Measurements from ENCODE around the gene PLEKHG4B.
"Not testable (repeated sequence)": the region's sequence is repeated elsewhere in the genome, so short reads cannot be mapped to it uniquely, and the experiment has no call there.

The PLEKHG4B gene

DNA sequence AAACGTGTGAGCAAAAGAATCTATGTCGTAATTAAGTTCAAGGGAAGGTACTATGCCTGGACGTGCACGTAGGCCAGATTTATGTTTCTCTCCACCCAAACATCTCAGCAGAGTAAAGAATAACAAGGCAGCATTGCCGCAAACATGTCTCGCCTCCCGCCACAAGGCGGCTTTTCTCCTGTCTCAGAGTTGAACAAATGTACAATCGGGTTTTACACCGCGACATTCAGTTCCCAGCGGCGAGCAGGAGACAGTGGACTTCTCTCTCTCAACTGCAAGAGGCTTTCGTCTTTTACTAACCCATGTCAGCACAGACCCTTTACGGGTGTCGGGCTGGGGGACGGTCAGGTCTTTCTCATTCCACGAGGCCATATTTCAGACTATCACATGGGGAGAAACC, 105.1 kb downstream of the PLEKHG4B start:
- H3K27me3 ChIP-seq (ENCODE audit: control insufficient read depth in 1 of 2, insufficient read depth in 2 of 2, low read length in 2 of 2); H3K27ac ChIP-seq (ENCODE audit: low read length); H3K4me3 ChIP-seq (ENCODE audit: low read length in 2 of 2); H3K4me1 ChIP-seq (ENCODE audit: control insufficient read depth, insufficient read depth, low read length); H3K9me3 ChIP-seq (ENCODE audit: control insufficient read depth in 2 of 2, low read length in 2 of 2); H3K9ac ChIP-seq (ENCODE audit: low read length in 2 of 2); H3K36me3 ChIP-seq (ENCODE audit: control insufficient read depth in 2 of 2, insufficient read depth in 2 of 2, low read length in 2 of 2): not testable (repeated sequence)

DNA sequence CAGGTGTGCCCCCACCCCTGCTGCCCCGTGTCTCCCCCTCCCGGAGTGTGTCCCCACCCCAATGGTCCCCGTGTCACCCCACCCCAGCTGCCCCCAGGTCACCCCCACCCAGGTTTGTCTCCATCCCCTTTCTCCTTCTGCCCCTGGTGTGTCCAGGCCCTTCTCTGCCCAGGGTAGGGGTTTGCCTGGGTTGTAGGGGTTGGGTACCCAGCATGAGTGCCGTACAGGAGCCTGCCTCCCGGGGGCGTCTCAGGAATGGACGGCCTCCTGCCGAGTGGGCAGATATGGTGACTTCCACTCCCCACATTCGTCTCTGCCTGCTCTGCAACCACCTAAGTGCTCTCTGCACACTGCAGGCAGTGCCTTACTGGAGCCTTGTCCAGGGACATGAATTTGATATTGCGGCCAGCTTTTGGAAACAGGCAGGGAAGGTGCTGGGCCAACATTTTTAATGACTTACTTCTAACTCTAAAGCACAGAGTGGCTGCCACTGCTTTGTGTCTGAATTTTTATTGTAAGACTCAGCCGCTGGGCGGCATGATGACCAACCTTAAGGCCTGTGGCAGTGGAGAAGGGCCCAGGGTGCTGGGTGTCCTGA, 106.0 kb downstream of the PLEKHG4B start:
- no peaks in the 10 kb centered on the region for H3K4me1 ChIP-seq (ENCODE audit: control insufficient read depth, insufficient read depth, low read length)
- H3K9me3 ChIP-seq (ENCODE audit: control insufficient read depth in 2 of 2, low read length in 2 of 2): no peaks in the 10 kb centered on the region
- no peak overlapping the region for H3K9ac ChIP-seq (ENCODE audit: low read length in 2 of 2)
- H3K27ac ChIP-seq (ENCODE audit: low read length): no peak overlapping the region
- peaks cover 0 to 2% of the 10 kb centered on the region in 2 donors for H3K36me3 ChIP-seq (ENCODE audit: control insufficient read depth in 2 of 2, insufficient read depth in 2 of 2, low read length in 2 of 2)
- H3K4me3 ChIP-seq (ENCODE audit: low read length in 2 of 2): no peak overlapping the region
- H3K27me3 ChIP-seq (ENCODE audit: control insufficient read depth in 1 of 2, insufficient read depth in 2 of 2, low read length in 2 of 2): no peaks in the 10 kb centered on the region

DNA sequence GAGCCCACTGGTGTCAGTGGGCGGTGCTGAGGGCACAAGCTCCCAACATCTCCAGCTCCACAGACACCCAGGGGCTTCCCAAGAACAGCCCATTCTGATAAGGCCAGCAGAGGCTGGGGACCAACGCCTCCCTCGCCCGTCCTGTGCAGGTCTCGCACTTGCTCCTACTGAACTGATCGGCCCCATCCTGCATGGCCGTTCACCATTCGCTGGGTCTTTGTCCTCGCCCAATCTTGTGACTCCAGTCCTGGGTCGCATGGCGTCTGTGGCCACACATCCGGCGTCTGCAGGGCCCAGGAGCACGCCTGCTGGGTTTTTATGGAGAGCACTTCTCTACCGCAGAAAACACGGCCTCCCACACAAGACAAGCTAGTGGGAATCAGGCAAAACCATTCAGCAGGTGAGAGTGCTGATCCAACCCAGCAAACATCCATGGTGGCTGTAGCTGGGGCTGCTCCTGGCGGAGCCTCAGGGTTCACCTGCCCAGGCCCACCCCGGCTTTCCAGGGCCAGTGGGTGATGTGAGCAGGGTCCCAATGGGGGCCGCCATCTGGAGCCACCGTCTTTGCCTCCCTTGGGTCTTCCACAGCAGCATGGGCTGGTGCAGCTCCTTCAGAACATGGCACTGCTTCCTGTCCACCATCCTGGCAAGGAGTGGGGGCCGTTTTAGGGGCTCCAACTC, 106.7 kb downstream of the PLEKHG4B start:
- no peak overlapping the region for H3K4me3 ChIP-seq (ENCODE audit: low read length in 2 of 2)
- no peak overlapping the region for H3K27ac ChIP-seq (ENCODE audit: low read length)
- H3K9ac ChIP-seq (ENCODE audit: low read length in 2 of 2): no peak overlapping the region
- H3K9me3 ChIP-seq (ENCODE audit: control insufficient read depth in 2 of 2, low read length in 2 of 2): no peaks in the 10 kb centered on the region
- no peaks in the 10 kb centered on the region for H3K4me1 ChIP-seq (ENCODE audit: control insufficient read depth, insufficient read depth, low read length)
- peaks cover 6 to 7% of the 10 kb centered on the region in 2 donors for H3K36me3 ChIP-seq (ENCODE audit: control insufficient read depth in 2 of 2, insufficient read depth in 2 of 2, low read length in 2 of 2)
- H3K27me3 ChIP-seq (ENCODE audit: control insufficient read depth in 1 of 2, insufficient read depth in 2 of 2, low read length in 2 of 2): no peaks in the 10 kb centered on the region

DNA sequence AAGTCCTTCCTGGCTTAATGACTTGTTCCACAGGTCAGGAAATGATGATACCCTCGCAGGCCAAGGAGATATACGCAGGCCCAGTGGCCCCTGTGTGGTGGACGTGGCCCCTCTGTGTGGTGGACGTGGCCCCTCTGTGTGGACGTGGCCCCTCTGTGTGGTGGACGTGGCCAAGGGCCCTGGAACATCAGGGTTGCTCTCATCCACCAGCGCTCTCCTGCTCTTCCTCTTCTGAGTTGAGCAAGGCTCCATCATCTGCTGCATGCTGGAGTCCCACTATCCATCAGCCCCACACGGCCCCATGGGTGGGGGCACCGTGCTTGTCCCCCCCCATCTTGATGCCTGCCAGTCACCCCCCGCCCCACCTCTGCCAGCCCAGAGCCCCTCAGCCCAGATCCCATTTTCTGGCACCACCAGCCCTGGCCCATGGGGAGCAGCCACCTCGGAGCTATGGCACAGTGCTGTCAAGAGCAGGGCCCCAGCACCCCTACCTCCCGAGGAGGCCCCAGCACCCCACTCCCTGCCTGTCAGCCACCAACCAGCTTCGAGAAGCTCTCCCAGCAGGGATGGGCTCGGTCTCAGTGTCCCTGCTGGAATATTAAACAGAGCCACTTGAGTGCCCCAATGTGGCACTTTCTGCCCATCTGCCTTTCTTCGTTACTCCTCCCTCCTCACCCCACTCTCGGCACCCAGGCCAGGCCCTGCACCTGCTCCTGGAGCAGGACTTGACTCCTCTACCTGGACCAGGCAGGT, 107.4 kb downstream of the PLEKHG4B start:
- Histone ChIP-seq H3K27me3 (ENCODE audit: control insufficient read depth in 1 of 2, insufficient read depth in 2 of 2, low read length in 2 of 2) (no peaks in the 10 kb centered on the region), H3K4me1 (ENCODE audit: control insufficient read depth, insufficient read depth, low read length) (no peaks in the 10 kb centered on the region), H3K27ac (ENCODE audit: low read length) (no peak overlapping the region), H3K36me3 (ENCODE audit: control insufficient read depth in 2 of 2, insufficient read depth in 2 of 2, low read length in 2 of 2) (peaks cover 10 to 13% of the 10 kb centered on the region in 2 donors), H3K9me3 (ENCODE audit: control insufficient read depth in 2 of 2, low read length in 2 of 2) (no peaks in the 10 kb centered on the region), H3K4me3 (ENCODE audit: low read length in 2 of 2) (no peak overlapping the region), H3K9ac (ENCODE audit: low read length in 2 of 2) (no peak overlapping the region)

DNA sequence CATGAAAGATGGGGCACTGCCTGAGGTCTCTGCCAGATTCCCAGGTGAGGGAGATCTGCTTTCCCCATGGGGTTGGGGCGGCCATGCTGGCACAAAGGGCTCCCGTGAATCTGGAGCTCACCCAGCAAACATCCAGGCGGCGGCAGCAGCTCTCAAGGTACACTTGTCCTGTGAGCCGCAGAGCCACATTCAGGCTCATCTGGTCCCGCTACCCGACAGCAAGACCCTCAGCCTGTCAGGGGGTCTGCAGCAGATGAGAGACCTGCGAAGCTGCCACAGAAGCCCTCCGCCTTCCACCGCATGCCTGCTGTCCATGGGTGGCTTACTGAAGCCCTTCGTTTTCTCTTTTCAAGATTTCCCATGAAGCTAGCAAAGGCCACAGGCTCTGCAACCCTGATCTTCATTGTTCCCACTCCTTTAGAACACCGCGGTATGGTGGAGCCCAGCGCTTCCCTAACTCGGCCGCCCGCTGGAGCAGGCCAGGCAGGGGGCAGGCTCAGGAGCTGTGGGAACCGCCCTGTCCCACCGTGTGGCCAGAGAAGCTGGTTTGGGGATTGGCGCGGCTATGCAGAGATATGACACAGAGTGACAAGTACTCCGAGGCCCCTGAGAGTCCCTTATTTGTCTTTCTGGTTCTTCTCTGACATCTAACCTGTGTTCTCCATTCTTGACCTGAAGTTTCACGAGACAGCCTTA, 108.1 kb downstream of the PLEKHG4B start:
- peaks cover 16% of the 10 kb centered on the region in 2 donors for H3K36me3 ChIP-seq (ENCODE audit: control insufficient read depth in 2 of 2, insufficient read depth in 2 of 2, low read length in 2 of 2)
- no peaks in the 10 kb centered on the region for H3K4me1 ChIP-seq (ENCODE audit: control insufficient read depth, insufficient read depth, low read length)
- no peaks in the 10 kb centered on the region for H3K9me3 ChIP-seq (ENCODE audit: control insufficient read depth in 2 of 2, low read length in 2 of 2)
- no peak overlapping the region for H3K4me3 ChIP-seq (ENCODE audit: low read length in 2 of 2)
- no peak overlapping the region for H3K9ac ChIP-seq (ENCODE audit: low read length in 2 of 2)
- H3K27me3 ChIP-seq (ENCODE audit: control insufficient read depth in 1 of 2, insufficient read depth in 2 of 2, low read length in 2 of 2): no peaks in the 10 kb centered on the region
- no peak overlapping the region for H3K27ac ChIP-seq (ENCODE audit: low read length)

DNA sequence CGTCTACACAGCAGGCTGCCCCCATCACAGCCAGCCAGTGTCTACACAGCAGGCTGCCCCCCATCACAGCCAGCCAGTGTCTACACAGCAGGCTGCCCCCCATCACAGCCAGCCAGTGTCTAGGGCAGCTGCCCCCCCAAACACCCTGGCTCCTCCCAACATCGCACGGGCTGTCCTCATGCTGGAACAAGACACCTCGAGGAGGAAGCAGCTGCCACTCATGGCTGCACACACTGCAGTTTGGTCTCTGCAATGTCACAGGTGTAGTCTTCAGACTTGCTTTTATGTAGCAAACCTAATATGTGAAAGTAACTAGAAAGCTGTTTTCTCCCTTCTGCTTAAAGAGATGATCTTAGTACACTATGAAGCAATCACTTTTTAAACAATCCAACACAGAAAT, 109.0 kb downstream of the PLEKHG4B start:
- Histone ChIP-seq H3K4me1 (ENCODE audit: control insufficient read depth, insufficient read depth, low read length) (no peaks in the 10 kb centered on the region), H3K36me3 (ENCODE audit: control insufficient read depth in 2 of 2, insufficient read depth in 2 of 2, low read length in 2 of 2) (peaks cover 23 to 24% of the 10 kb centered on the region in 2 donors), H3K9ac (ENCODE audit: low read length in 2 of 2) (no peak overlapping the region), H3K27ac (ENCODE audit: low read length) (no peak overlapping the region), H3K9me3 (ENCODE audit: control insufficient read depth in 2 of 2, low read length in 2 of 2) (no peaks in the 10 kb centered on the region), H3K27me3 (ENCODE audit: control insufficient read depth in 1 of 2, insufficient read depth in 2 of 2, low read length in 2 of 2) (no peaks in the 10 kb centered on the region), H3K4me3 (ENCODE audit: low read length in 2 of 2) (no peak overlapping the region)

DNA sequence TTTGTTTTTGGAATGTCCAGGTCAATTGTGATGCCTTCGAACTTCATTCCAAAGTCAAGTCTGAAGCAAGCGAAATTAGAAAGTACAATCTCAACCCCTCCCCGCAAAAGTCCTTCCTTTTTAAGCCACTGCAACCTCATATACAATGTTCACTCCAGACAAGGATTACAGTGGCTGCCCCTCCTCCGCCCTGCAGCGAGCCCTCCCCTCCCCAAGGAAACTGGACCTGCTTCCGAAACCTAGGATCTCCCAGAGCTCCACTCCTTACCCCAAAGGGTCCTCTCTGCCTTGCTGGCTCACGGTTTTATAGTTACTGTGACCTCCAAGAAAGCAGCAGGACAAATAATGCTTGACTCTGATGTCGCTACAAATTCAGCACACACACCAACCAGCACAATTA, 109.7 kb downstream of the PLEKHG4B start:
- H3K4me1 ChIP-seq (ENCODE audit: control insufficient read depth, insufficient read depth, low read length): peaks cover 5% of the 10 kb centered on the region
- H3K9ac ChIP-seq (ENCODE audit: low read length in 2 of 2): no peak overlapping the region
- H3K36me3 ChIP-seq (ENCODE audit: control insufficient read depth in 2 of 2, insufficient read depth in 2 of 2, low read length in 2 of 2): peaks cover 23 to 24% of the 10 kb centered on the region in 2 donors
- no peaks in the 10 kb centered on the region for H3K9me3 ChIP-seq (ENCODE audit: control insufficient read depth in 2 of 2, low read length in 2 of 2)
- no peaks in the 10 kb centered on the region for H3K27me3 ChIP-seq (ENCODE audit: control insufficient read depth in 1 of 2, insufficient read depth in 2 of 2, low read length in 2 of 2)
- no peak overlapping the region for H3K4me3 ChIP-seq (ENCODE audit: low read length in 2 of 2)
- no peak overlapping the region for H3K27ac ChIP-seq (ENCODE audit: low read length)

DNA sequence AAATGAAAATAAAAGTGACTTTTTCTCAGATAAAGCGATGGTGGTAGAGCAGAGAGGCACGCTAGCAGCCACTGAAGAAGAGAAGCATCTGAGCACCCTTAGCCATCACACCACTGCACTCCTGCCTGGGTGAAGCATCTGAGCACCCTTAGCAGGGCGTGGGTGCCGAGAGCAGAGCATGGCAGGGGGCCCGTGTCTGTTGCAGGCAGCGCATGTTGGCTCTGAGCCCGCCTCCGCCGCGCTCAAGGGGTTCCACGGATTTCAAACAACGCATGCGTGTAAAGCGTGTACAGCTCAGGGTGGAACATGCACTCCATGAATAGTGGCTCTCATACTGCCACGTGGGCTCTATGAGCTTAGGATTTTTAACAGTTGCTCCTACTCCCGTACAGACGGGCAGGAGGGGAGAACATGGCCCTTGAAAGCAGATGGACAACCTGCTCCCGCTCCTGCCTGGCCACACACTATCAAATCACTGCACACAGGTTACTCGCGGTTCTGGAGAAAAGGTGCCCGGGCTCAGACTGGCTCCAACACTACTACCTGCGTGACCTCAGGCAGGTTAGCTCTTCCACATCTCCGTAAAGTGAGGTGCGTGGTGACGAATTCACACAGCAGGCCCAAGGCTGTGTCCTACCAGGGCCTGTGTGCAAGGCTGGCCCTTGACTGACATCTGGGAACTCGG, 111.4 kb downstream of the PLEKHG4B start:
- Histone ChIP-seq H3K36me3 (ENCODE audit: control insufficient read depth in 2 of 2, insufficient read depth in 2 of 2, low read length in 2 of 2) (peaks cover 24 to 27% of the 10 kb centered on the region in 2 donors), H3K9me3 (ENCODE audit: control insufficient read depth in 2 of 2, low read length in 2 of 2) (no peaks in the 10 kb centered on the region), H3K27me3 (ENCODE audit: control insufficient read depth in 1 of 2, insufficient read depth in 2 of 2, low read length in 2 of 2) (no peaks in the 10 kb centered on the region), H3K27ac (ENCODE audit: low read length) (no peak overlapping the region), H3K9ac (ENCODE audit: low read length in 2 of 2) (no peak overlapping the region), H3K4me3 (ENCODE audit: low read length in 2 of 2) (no peak overlapping the region), H3K4me1 (ENCODE audit: control insufficient read depth, insufficient read depth, low read length) (peaks cover 7% of the 10 kb centered on the region)

DNA sequence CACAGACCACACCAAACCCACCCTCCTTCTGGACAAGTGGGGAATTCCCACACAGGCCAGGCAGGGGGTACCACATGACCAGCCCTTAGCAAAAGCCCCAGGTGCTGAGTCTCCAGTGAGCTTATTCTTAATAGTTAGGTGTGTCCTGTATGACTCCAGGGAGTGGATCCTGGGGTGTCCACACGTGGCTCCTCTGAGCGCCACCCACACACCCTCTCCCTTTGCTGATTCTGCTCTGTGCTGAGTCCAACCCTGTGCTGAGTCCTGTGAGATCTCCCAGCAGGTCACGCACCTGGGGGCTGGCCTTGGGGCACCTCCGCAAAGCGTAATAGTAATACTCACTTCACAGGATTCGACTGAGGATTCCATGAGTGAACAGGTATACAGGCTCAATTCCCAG, 112.0 kb downstream of the PLEKHG4B start:
- Histone ChIP-seq H3K36me3 (ENCODE audit: control insufficient read depth in 2 of 2, insufficient read depth in 2 of 2, low read length in 2 of 2) (peaks cover 24 to 27% of the 10 kb centered on the region in 2 donors), H3K27me3 (ENCODE audit: control insufficient read depth in 1 of 2, insufficient read depth in 2 of 2, low read length in 2 of 2) (no peaks in the 10 kb centered on the region), H3K27ac (ENCODE audit: low read length) (no peak overlapping the region), H3K9ac (ENCODE audit: low read length in 2 of 2) (no peak overlapping the region), H3K4me3 (ENCODE audit: low read length in 2 of 2) (no peak overlapping the region), H3K4me1 (ENCODE audit: control insufficient read depth, insufficient read depth, low read length) (peaks cover 7% of the 10 kb centered on the region), H3K9me3 (ENCODE audit: control insufficient read depth in 2 of 2, low read length in 2 of 2) (no peaks in the 10 kb centered on the region)

DNA sequence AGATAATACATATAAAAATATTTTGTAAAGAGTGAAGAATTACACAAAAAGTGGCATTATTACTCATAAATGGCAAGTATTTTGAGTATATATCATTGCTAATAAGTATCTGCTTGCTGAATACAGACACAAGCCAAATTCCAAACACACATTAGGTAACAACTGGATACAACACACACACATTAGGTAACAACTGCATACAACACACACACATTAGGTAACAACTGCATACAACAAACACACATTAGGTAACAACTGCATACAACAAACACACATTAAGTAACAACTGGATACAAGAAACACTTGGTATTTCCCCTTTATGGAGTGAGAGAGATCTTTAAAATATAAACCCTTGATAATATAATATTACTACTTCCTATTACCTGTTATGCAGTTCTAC, 112.5 kb downstream of the PLEKHG4B start:
- H3K36me3 ChIP-seq (ENCODE audit: control insufficient read depth in 2 of 2, insufficient read depth in 2 of 2, low read length in 2 of 2): peaks cover 24 to 27% of the 10 kb centered on the region in 2 donors
- no peak overlapping the region for H3K4me3 ChIP-seq (ENCODE audit: low read length in 2 of 2)
- no peak overlapping the region for H3K27ac ChIP-seq (ENCODE audit: low read length)
- H3K9ac ChIP-seq (ENCODE audit: low read length in 2 of 2): no peak overlapping the region
- H3K27me3 ChIP-seq (ENCODE audit: control insufficient read depth in 1 of 2, insufficient read depth in 2 of 2, low read length in 2 of 2): no peaks in the 10 kb centered on the region
- peaks cover 7% of the 10 kb centered on the region for H3K4me1 ChIP-seq (ENCODE audit: control insufficient read depth, insufficient read depth, low read length)
- no peaks in the 10 kb centered on the region for H3K9me3 ChIP-seq (ENCODE audit: control insufficient read depth in 2 of 2, low read length in 2 of 2)
